K562 (cell line): ENCODE data around the gene CSNK1A1. TPM values are rescaled to one million over a fixed set of nuclear protein-coding genes. Genes with fewer than 3 reads are reported as not detected.

ENCODE experiments used
- CBX8 ChIP-seq: fragments of 200-600 bp; sonication (generic); IDR thresholded peaks from 2 replicates; pipeline ENCODE4 v1.6.1; 2012; ENCODE audit warnings: borderline replicate concordance, mixed run types, low read depth, mild to moderate bottlenecking, moderate library complexity, mixed read lengths, low read length, control low read depth, inconsistent platforms; ENCODE audit not compliant: poor library complexity, severe bottlenecking; ENCODE audit errors: extremely low read depth
- CHD1 ChIP-seq: fragments of 200-600 bp; sonication (generic); IDR thresholded peaks from one replicate; pipeline ENCODE4 v1.6.1; 2012; ENCODE audit warnings: mild to moderate bottlenecking, moderate library complexity, low read length, inconsistent platforms
- HDAC8 ChIP-seq: fragments of 450-650 bp; IDR thresholded peaks from 2 replicates; pipeline ENCODE4 v1.6.1; 2016; ENCODE audit warnings: mild to moderate bottlenecking, missing genetic modification characterization, moderate library complexity, missing compliant biosample characterization
- KDM2B ChIP-seq: fragments of 250-450 bp; sonication (Bioruptor Pico); IDR thresholded peaks from 2 replicates; pipeline ENCODE4 v1.8.0; 2021; ENCODE audit warnings: mild to moderate bottlenecking, moderate library complexity
- NFE2L1 ChIP-seq: fragments of 450-650 bp; IDR thresholded peaks from 2 replicates; pipeline ENCODE4 v1.6.1; 2016; ENCODE audit warnings: missing genetic modification characterization, low read depth, mild to moderate bottlenecking, missing compliant biosample characterization, moderate library complexity, borderline replicate concordance
- PCBP1 ChIP-seq: fragments of 200-400 bp; formaldehyde crosslinking; IDR thresholded peaks from 2 replicates; pipeline ENCODE4 v1.6.1; 2018; ENCODE audit warnings: mild to moderate bottlenecking, low read depth, low read length; ENCODE audit not compliant: poor library complexity, severe bottlenecking
- SREBF2 ChIP-seq: sonication (generic); formaldehyde crosslinking; IDR thresholded peaks from 2 replicates; pipeline ENCODE4 v1.4.0; 2020; ENCODE audit warnings: mild to moderate bottlenecking, missing genetic modification reagents
- TCFL5 ChIP-seq: fragments of 250-450 bp; sonication (Bioruptor Pico); conservative IDR thresholded peaks from 2 replicates; pipeline ENCODE4 v1.6.1; 2021; ENCODE audit warnings: mild to moderate bottlenecking, moderate library complexity, matching md5 sums
- TEAD2 ChIP-seq: fragments of 450-650 bp; IDR thresholded peaks from 2 replicates; pipeline ENCODE4 v1.6.1; 2016; ENCODE audit warnings: missing genetic modification characterization, control low read depth, missing compliant biosample characterization
- ZC3H11A ChIP-seq: IDR thresholded peaks from 2 replicates; pipeline ENCODE4 v1.6.1; 2012; ENCODE audit warnings: low read depth, low read length, improper control_type of control experiment
- ZNF12 ChIP-seq: sonication (generic); formaldehyde crosslinking; IDR thresholded peaks from 2 replicates; pipeline ENCODE4 v1.4.0; 2020; ENCODE audit warnings: mild to moderate bottlenecking, missing genetic modification reagents
- ZSCAN29 ChIP-seq: fragments of 450-650 bp; IDR thresholded peaks from 2 replicates; pipeline ENCODE4 v1.6.1; 2017
- ZSCAN32 ChIP-seq: fragments of 450-650 bp; formaldehyde crosslinking; IDR thresholded peaks from 2 replicates; pipeline ENCODE4 v1.4.0; 2020; ENCODE audit warnings: mild to moderate bottlenecking, moderate library complexity
- polyA plus RNA-seq, 8 experiments: library from polyadenylated mRNA; depleted of rRNA in 4 of 8; stranded (reverse) in 5 of 8; unstranded in 3 of 8; fragments of >200 nt; fragmentation: Nextera tagmentation in 2 of 8; fragmentation: Illumina TruSeq in 1 of 8; extraction: Ambion mirVana in 2 of 8; extraction: Trizol in 1 of 8; gene quantifications; 2 replicates each; pipeline versions ENCODE4 v1.2.1 to v1.2.3, GENCODE V29; 2011 to 2014; ENCODE audit warnings: inconsistent platforms in 1 of 8, missing spikeins in 1 of 8
- total RNA-seq, 7 experiments: library from RNA; depleted of rRNA in 6 of 7; stranded (reverse); fragments of >200 nt in 6 of 7; fragmentation: Illumina TruSeq in 2 of 7; extraction: Trizol in 2 of 7; gene quantifications; 2 replicates each; pipeline versions ENCODE4 v1.2.1 to v1.2.3, GENCODE V29; 2011 to 2021; ENCODE audit warnings: low replicate concordance in 1 of 7
- TF ChIP-seq, protein P1 (sequence below): fragments of 450-650 bp; IDR thresholded peaks from 2 replicates; pipeline ENCODE4 v1.6.1; 2018; ENCODE audit warnings: mild to moderate bottlenecking, low read depth; ENCODE audit not compliant: partially characterized antibody
- TF ChIP-seq, protein P2 (sequence below), 2 experiments: fragments of 250-450 bp in 1 of 2; fragments of 450-650 bp in 1 of 2; sonication (Bioruptor Pico) in 1 of 2; IDR thresholded peaks; 2 replicates each; pipeline versions ENCODE4 v1.6.1 to v1.8.0; 2016 to 2021; ENCODE audit warnings: mild to moderate bottlenecking in 2 of 2, moderate library complexity in 2 of 2, missing compliant biosample characterization in 1 of 2, missing genetic modification characterization in 1 of 2
- TF ChIP-seq, protein P3 (sequence below), 2 experiments: IDR thresholded peaks; 2 replicates each; pipeline ENCODE4 v1.6.1; 2011; ENCODE audit warnings: borderline replicate concordance in 1 of 2, control low read depth in 1 of 2, low read depth in 1 of 2, low read length in 1 of 2, mild to moderate bottlenecking in 1 of 2, mixed read lengths in 1 of 2, moderate library complexity in 1 of 2; ENCODE audit not compliant: insufficient read depth in 1 of 2, insufficient read length in 1 of 2, poor library complexity in 1 of 2, severe bottlenecking in 1 of 2; ENCODE audit errors: extremely low read depth in 1 of 2
- TF ChIP-seq, protein P4 (sequence below): fragments of 250-450 bp; sonication (Bioruptor Pico); IDR thresholded peaks from 2 replicates; pipeline ENCODE4 v1.8.0; 2021; ENCODE audit warnings: mild to moderate bottlenecking, moderate library complexity
- TF ChIP-seq, protein P5 (sequence below): IDR thresholded peaks from 3 replicates; pipeline ENCODE4 v1.6.1; 2011; ENCODE audit warnings: borderline replicate concordance, mild to moderate bottlenecking, moderate library complexity; ENCODE audit not compliant: insufficient read length; ENCODE audit errors: extremely low read depth

The CSNK1A1 gene
- total and polyA plus RNA-seq, 9 of the 15 experiments (the other 6 are each of a cell fraction or from before 2014, with no cell fraction given) = 49.1 to 196 (median 154) TPM

DNA sequence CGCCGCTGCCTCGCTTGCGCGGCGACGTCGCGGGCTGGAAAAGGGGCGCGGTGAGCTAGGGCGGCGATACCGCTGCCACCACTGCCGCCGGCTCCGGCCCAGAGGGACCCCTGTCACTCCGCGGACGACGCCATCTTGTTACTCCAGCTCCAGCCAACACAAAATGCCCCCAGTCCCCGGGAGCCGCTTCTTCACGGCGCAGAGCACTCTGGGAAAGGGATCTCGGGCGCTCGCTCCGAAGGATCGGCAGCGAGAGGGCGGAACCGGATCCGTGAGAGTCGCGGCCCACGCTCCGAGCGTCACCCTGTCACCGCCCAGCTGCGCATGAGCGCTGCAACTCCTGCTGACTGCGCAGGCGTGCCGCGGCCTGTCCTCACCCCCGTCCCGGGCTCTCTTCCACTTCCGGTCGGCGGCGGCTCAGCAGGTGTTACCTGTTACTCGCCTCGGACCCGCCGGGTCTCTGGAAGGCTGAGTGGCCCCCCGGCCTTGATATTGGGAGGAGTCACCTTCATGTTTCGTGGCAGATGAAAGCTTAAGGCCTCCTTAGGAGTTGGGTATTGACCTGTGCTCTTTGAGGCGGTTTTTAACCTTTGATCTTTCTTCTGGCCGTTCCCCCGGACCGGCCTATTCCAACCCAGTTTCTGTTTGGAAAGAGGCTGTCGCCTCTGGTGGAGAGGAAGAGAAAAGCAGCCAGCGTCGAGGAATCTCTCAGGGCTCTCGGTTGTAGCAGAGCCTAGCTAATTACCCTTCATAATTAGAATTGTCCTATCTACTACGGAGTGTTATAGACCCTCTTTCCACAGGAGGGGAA, at the start of gene CSNK1A1 (continued):
- TF ChIP-seq ZNF12 = no peak
- TF ChIP-seq, protein P1, sequence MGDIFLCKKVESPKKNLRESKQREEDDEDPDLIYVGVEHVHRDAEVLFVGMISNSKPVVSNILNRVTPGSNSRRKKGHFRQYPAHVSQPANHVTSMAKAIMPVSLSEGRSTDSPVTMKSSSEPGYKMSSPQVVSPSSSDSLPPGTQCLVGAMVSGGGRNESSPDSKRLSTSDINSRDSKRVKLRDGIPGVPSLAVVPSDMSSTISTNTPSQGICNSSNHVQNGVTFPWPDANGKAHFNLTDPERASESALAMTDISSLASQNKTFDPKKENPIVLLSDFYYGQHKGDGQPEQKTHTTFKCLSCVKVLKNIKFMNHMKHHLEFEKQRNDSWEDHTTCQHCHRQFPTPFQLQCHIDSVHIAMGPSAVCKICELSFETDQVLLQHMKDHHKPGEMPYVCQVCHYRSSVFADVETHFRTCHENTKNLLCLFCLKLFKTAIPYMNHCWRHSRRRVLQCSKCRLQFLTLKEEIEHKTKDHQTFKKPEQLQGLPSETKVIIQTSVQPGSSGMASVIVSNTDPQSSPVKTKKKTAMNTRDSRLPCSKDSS = no peak
- TF ChIP-seq, protein P2, sequence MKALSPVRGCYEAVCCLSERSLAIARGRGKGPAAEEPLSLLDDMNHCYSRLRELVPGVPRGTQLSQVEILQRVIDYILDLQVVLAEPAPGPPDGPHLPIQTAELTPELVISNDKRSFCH (CRISPR knock-in tag; IDR thresholded peaks at IDR 0.05) = no peak
- TF ChIP-seq, protein P2 (tag; IDR thresholded peaks at IDR 0.05) = no peak
- TF ChIP-seq SREBF2 (CRISPR knock-in tag) = no peak
- TF ChIP-seq CHD1 = no peak
- TF ChIP-seq KDM2B (CRISPR knock-in tag) = no peak; the same call in 1 of the 2 replicates
- peak; percentile 94 for TF ChIP-seq ZC3H11A
- TF ChIP-seq CBX8 = no peak
- TF ChIP-seq NFE2L1 (tag) = no peak
- TF ChIP-seq, protein P3, sequence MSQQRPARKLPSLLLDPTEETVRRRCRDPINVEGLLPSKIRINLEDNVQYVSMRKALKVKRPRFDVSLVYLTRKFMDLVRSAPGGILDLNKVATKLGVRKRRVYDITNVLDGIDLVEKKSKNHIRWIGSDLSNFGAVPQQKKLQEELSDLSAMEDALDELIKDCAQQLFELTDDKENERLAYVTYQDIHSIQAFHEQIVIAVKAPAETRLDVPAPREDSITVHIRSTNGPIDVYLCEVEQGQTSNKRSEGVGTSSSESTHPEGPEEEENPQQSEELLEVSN (IDR thresholded peaks at IDR 0.05; ENCODE audit: borderline replicate concordance in 1 of 2, extremely low read depth in 1 of 2, insufficient read depth in 1 of 2, insufficient read length in 1 of 2, low read depth in 1 of 2, low read length in 1 of 2, poor library complexity in 1 of 2, severe bottlenecking in 1 of 2) = peak; percentile 34 to 42
- no peak for TF ChIP-seq PCBP1
- TF ChIP-seq ZSCAN32 (CRISPR knock-in tag) = no peak
- TF ChIP-seq ZSCAN29 = no peak; the same call in 1 of the 2 replicates
- TF ChIP-seq TEAD2 = no peak
- no peak for TF ChIP-seq HDAC8 (tag)
- TF ChIP-seq, protein P4, sequence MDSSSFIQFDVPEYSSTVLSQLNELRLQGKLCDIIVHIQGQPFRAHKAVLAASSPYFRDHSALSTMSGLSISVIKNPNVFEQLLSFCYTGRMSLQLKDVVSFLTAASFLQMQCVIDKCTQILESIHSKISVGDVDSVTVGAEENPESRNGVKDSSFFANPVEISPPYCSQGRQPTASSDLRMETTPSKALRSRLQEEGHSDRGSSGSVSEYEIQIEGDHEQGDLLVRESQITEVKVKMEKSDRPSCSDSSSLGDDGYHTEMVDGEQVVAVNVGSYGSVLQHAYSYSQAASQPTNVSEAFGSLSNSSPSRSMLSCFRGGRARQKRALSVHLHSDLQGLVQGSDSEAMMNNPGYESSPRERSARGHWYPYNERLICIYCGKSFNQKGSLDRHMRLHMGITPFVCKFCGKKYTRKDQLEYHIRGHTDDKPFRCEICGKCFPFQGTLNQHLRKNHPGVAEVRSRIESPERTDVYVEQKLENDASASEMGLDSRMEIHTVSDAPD = no peak
- TF ChIP-seq, protein P5, sequence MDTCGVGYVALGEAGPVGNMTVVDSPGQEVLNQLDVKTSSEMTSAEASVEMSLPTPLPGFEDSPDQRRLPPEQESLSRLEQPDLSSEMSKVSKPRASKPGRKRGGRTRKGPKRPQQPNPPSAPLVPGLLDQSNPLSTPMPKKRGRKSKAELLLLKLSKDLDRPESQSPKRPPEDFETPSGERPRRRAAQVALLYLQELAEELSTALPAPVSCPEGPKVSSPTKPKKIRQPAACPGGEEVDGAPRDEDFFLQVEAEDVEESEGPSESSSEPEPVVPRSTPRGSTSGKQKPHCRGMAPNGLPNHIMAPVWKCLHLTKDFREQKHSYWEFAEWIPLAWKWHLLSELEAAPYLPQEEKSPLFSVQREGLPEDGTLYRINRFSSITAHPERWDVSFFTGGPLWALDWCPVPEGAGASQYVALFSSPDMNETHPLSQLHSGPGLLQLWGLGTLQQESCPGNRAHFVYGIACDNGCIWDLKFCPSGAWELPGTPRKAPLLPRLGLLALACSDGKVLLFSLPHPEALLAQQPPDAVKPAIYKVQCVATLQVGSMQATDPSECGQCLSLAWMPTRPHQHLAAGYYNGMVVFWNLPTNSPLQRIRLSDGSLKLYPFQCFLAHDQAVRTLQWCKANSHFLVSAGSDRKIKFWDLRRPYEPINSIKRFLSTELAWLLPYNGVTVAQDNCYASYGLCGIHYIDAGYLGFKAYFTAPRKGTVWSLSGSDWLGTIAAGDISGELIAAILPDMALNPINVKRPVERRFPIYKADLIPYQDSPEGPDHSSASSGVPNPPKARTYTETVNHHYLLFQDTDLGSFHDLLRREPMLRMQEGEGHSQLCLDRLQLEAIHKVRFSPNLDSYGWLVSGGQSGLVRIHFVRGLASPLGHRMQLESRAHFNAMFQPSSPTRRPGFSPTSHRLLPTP = no peak
- no peak for TF ChIP-seq TCFL5 (CRISPR knock-in tag)
